K562 (cell line): ENCODE measurements around the gene CLIP4. TPM values are rescaled to one million over a fixed set of nuclear protein-coding genes. Genes with fewer than 3 reads are reported as not detected.

Experiments used
- BACH1 ChIP-seq: fragments of 200-800 bp; sonication (Bioruptor generic); IDR thresholded peaks from 2 replicates; pipeline ENCODE4 v1.6.1; 2016; ENCODE audit warnings: missing genetic modification characterization, missing compliant biosample characterization
- CTCF ChIP-seq, 3 experiments: IDR thresholded peaks in 2 of 3; conservative IDR thresholded peaks in 1 of 3; 2 replicates each; pipeline ENCODE4 v1.5.1; 2011 to 2012; ENCODE audit warnings: low read length in 3 of 3, mild to moderate bottlenecking in 3 of 3, control low read depth in 2 of 3, improper control_type of control experiment in 1 of 3, inconsistent platforms in 1 of 3, low read depth in 1 of 3, mixed read lengths in 1 of 3, moderate library complexity in 1 of 3; ENCODE audit not compliant: insufficient read depth in 2 of 3
- ETV5 ChIP-seq: sonication (generic); formaldehyde crosslinking; IDR thresholded peaks from 2 replicates; pipeline ENCODE4 v1.4.0; 2020; ENCODE audit warnings: low read depth, mild to moderate bottlenecking, missing genetic modification reagents
- FOSL1 ChIP-seq: fragments of 200-800 bp; sonication (Bioruptor generic); conservative IDR thresholded peaks from 2 replicates; pipeline ENCODE4 v1.6.1; 2016; ENCODE audit warnings: missing genetic modification characterization, missing compliant biosample characterization
- HDAC6 ChIP-seq: IDR thresholded peaks from 2 replicates; pipeline ENCODE4 v1.6.1; 2012; ENCODE audit warnings: low read depth, mild to moderate bottlenecking, control low read depth, inconsistent platforms, low read length, moderate library complexity
- HNRNPH1 ChIP-seq: fragments of 200-400 bp; formaldehyde crosslinking; optimal IDR thresholded peaks from 2 replicates; pipeline ENCODE3; 2017; ENCODE audit warnings: low read depth, mild to moderate bottlenecking, low read length, moderate library complexity
- HOXB6 ChIP-seq: fragments of 250-450 bp; sonication (Bioruptor Pico); IDR thresholded peaks from 2 replicates; pipeline ENCODE4 v1.5.1; 2022; ENCODE audit warnings: mild to moderate bottlenecking, borderline replicate concordance
- POLR3A ChIP-seq: IDR thresholded peaks from 2 replicates; pipeline ENCODE4 v1.6.1; 2011; ENCODE audit warnings: borderline replicate concordance, mild to moderate bottlenecking, moderate library complexity; ENCODE audit not compliant: insufficient read length, insufficient read depth; ENCODE audit errors: extremely low read depth
- PRMT5 ChIP-seq: sonication (generic); formaldehyde crosslinking; IDR thresholded peaks from 2 replicates; pipeline ENCODE4 v1.5.0; 2020; ENCODE audit warnings: missing genetic modification reagents
- SPI1 ChIP-seq: IDR thresholded peaks from 2 replicates; pipeline ENCODE4 v1.6.1; 2011; ENCODE audit warnings: low read depth, low read length, control low read depth, borderline replicate concordance
- TBP ChIP-seq: optimal IDR thresholded peaks from 2 replicates; pipeline ENCODE3; 2011; ENCODE audit warnings: low read depth, low read length, improper control_type of control experiment
- ZC3H4 ChIP-seq: sonication (generic); formaldehyde crosslinking; IDR thresholded peaks from 2 replicates; pipeline ENCODE4 v1.9.0; 2021; ENCODE audit warnings: missing genetic modification reagents, borderline replicate concordance
- ZC3H8 ChIP-seq: fragments of 450-650 bp; IDR thresholded peaks from 2 replicates; pipeline ENCODE4 v1.6.1; 2017
- ZNF12 ChIP-seq: sonication (generic); formaldehyde crosslinking; IDR thresholded peaks from 2 replicates; pipeline ENCODE4 v1.4.0; 2020; ENCODE audit warnings: mild to moderate bottlenecking, missing genetic modification reagents
- ZNF695 ChIP-seq: fragments of 450-650 bp; formaldehyde crosslinking; IDR thresholded peaks from 2 replicates; pipeline ENCODE4 v1.4.0; 2020; ENCODE audit warnings: mild to moderate bottlenecking, moderate library complexity
- ZNF717 ChIP-seq: fragments of 250-450 bp; sonication (Bioruptor Pico); IDR thresholded peaks from 2 replicates; pipeline ENCODE4 v1.5.0; 2021
- polyA plus RNA-seq, 8 experiments: library from polyadenylated mRNA; depleted of rRNA in 4 of 8; stranded (reverse) in 5 of 8; unstranded in 3 of 8; fragments of >200 nt; fragmentation: Nextera tagmentation in 2 of 8; fragmentation: Illumina TruSeq in 1 of 8; extraction: Ambion mirVana in 2 of 8; extraction: Trizol in 1 of 8; gene quantifications; 2 replicates each; pipeline versions ENCODE4 v1.2.1 to v1.2.3, GENCODE V29; 2011 to 2014; ENCODE audit warnings: inconsistent platforms in 1 of 8, missing spikeins in 1 of 8
- total RNA-seq, 7 experiments: library from RNA; depleted of rRNA in 6 of 7; stranded (reverse); fragments of >200 nt in 6 of 7; fragmentation: Illumina TruSeq in 2 of 7; extraction: Trizol in 2 of 7; gene quantifications; 2 replicates each; pipeline versions ENCODE4 v1.2.1 to v1.2.3, GENCODE V29; 2011 to 2021; ENCODE audit warnings: low replicate concordance in 1 of 7
- TF ChIP-seq, protein P1 (sequence below): fragments of 450-650 bp; formaldehyde crosslinking; IDR thresholded peaks from 2 replicates; pipeline ENCODE4 v1.4.0; 2022; ENCODE audit warnings: missing genetic modification characterization
- TF ChIP-seq, protein P2 (sequence below): fragments of 450-650 bp; formaldehyde crosslinking; IDR thresholded peaks from 2 replicates; pipeline ENCODE4 v1.4.0; 2020; ENCODE audit warnings: mild to moderate bottlenecking, mixed read lengths
- TF ChIP-seq, protein P3 (sequence below): fragments of 450-650 bp; IDR thresholded peaks from 2 replicates; pipeline ENCODE4 v1.6.1; 2016; ENCODE audit warnings: missing biosample characterization, missing genetic modification characterization
- TF ChIP-seq, protein P4 (sequence below): fragments of 250-450 bp; sonication (Bioruptor Pico); IDR thresholded peaks from 2 replicates; pipeline ENCODE4 v1.5.0; 2021; ENCODE audit warnings: mild to moderate bottlenecking, borderline replicate concordance

CLIP4 gene
- total and polyA plus RNA-seq, 9 of the 15 experiments (the other 6 are each of a cell fraction or from before 2014, with no cell fraction given): 0.03 to 0.38 (median 0.13) TPM; not detected in 5

DNA sequence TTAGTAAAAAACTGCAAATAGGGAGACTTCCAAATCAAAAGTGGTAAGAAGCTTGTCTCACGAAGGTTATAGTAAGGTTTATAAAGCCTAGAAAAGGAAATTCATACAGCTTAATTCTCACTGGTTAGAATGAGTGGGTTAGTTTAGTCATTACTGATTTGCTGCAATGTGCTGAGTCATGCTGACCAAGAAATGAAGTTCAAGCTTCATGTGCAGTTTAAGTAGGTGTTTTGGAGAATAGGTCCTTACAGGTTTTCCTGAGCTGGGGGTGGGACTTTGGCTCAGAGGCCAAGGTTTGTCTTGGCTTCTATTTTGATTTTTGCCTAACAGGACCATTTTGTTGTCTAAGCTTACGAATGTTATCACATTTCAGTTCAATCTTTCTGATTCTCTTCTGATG, 15.1 kb downstream of the CLIP4 start (continued):
- TF ChIP-seq SPI1 (no peak), HNRNPH1 (no peak), PRMT5 (CRISPR knock-in tag) (no peak), ZC3H4 (CRISPR knock-in tag) (no peak), ZNF717 (CRISPR knock-in tag) (no peak), HOXB6 (CRISPR knock-in tag) (no peak), HDAC6 (no peak), BACH1 (peak; percentile 98), POLR3A (no peak), ZNF695 (CRISPR knock-in tag) (no peak), FOSL1 (tag) (peak; percentile 48), ETV5 (CRISPR knock-in tag) (no peak), CTCF (IDR thresholded peaks at IDR 0.05 in 2 of 3, conservative IDR thresholded peaks at IDR 0.05 in 1 of 3; ENCODE audit: insufficient read depth in 2 of 3, low read depth in 1 of 3, low read length in 3 of 3) (no peak), ZNF12 (CRISPR knock-in tag) (no peak), TBP (no peak), ZC3H8 (no peak)
- TF ChIP-seq, protein P1, sequence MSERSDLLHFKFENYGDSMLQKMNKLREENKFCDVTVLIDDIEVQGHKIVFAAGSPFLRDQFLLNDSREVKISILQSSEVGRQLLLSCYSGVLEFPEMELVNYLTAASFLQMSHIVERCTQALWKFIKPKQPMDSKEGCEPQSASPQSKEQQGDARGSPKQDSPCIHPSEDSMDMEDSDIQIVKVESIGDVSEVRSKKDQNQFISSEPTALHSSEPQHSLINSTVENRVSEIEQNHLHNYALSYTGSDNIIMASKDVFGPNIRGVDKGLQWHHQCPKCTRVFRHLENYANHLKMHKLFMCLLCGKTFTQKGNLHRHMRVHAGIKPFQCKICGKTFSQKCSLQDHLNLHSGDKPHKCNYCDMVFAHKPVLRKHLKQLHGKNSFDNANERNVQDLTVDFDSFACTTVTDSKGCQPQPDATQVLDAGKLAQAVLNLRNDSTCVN (CRISPR knock-in tag): no peak
- TF ChIP-seq, protein P2, sequence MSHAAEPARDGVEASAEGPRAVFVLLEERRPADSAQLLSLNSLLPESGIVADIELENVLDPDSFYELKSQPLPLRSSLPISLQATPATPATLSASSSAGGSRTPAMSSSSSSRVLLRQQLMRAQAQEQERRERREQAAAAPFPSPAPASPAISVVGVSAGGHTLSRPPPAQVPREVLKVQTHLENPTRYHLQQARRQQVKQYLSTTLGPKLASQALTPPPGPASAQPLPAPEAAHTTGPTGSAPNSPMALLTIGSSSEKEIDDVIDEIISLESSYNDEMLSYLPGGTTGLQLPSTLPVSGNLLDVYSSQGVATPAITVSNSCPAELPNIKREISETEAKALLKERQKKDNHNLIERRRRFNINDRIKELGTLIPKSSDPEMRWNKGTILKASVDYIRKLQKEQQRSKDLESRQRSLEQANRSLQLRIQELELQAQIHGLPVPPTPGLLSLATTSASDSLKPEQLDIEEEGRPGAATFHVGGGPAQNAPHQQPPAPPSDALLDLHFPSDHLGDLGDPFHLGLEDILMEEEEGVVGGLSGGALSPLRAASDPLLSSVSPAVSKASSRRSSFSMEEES (CRISPR knock-in tag): no peak
- TF ChIP-seq, protein P3, sequence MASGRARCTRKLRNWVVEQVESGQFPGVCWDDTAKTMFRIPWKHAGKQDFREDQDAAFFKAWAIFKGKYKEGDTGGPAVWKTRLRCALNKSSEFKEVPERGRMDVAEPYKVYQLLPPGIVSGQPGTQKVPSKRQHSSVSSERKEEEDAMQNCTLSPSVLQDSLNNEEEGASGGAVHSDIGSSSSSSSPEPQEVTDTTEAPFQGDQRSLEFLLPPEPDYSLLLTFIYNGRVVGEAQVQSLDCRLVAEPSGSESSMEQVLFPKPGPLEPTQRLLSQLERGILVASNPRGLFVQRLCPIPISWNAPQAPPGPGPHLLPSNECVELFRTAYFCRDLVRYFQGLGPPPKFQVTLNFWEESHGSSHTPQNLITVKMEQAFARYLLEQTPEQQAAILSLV (tag): no peak
- TF ChIP-seq, protein P4, sequence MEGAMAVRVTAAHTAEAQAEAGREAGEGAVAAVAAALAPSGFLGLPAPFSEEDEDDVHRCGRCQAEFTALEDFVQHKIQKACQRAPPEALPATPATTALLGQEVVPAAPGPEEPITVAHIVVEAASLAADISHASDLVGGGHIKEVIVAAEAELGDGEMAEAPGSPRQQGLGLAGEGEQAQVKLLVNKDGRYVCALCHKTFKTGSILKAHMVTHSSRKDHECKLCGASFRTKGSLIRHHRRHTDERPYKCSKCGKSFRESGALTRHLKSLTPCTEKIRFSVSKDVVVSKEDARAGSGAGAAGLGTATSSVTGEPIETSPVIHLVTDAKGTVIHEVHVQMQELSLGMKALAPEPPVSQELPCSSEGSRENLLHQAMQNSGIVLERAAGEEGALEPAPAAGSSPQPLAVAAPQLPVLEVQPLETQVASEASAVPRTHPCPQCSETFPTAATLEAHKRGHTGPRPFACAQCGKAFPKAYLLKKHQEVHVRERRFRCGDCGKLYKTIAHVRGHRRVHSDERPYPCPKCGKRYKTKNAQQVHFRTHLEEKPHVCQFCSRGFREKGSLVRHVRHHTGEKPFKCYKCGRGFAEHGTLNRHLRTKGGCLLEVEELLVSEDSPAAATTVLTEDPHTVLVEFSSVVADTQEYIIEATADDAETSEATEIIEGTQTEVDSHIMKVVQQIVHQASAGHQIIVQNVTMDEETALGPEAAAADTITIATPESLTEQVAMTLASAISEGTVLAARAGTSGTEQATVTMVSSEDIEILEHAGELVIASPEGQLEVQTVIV (CRISPR knock-in tag): no peak
